IPS-18c (cell line): ENCODE data around the gene PRG3.
"Not testable (repeated sequence)": the region's sequence is repeated elsewhere in the genome, so short reads cannot be mapped to it uniquely, and the experiment has no call there.

Experiments
- H3K4me3 ChIP-seq: 2 replicates; pipeline ENCODE4 v1.7.0; 2013; ENCODE audit warnings: low read depth, mild to moderate bottlenecking, low read length, moderate library complexity; ENCODE audit not compliant: insufficient read depth
- H3K9me3 ChIP-seq: one replicate; pipeline ENCODE4 v1.6.1; 2013; ENCODE audit warnings: mild to moderate bottlenecking, low read length, moderate library complexity; ENCODE audit not compliant: control insufficient read depth, insufficient read depth

The PRG3 gene

GRCh38 chr11:57354699-57355098 is 26.3 kb downstream of the PRG3 start:
- Histone ChIP-seq H3K9me3 (no peaks in the 10 kb centered on the region), H3K4me3 (no peak overlapping the region)

GRCh38 chr11:57353852-57354251 is 27.1 kb downstream of the PRG3 start:
- no peak overlapping the region for H3K4me3 ChIP-seq
- no peaks in the 10 kb centered on the region for H3K9me3 ChIP-seq

GRCh38 chr11:57353446-57353845 is 27.5 kb downstream of the PRG3 start:
- H3K9me3 ChIP-seq: no peaks in the 10 kb centered on the region
- no peak overlapping the region for H3K4me3 ChIP-seq

- H3K4me3 ChIP-seq: no peak overlapping the region
- no peaks in the 10 kb centered on the region for H3K9me3 ChIP-seq
These were observed 27.9 kb downstream of the PRG3 start for GRCh38 chr11:57353036-57353435.

- Histone ChIP-seq H3K9me3 (no peaks in the 10 kb centered on the region), H3K4me3 (peak overlapping the region; percentile 10; the same call in 1 of the 2 replicates)
These were observed 31.3 kb downstream of the PRG3 start for GRCh38 chr11:57349491-57350274.

DNA sequence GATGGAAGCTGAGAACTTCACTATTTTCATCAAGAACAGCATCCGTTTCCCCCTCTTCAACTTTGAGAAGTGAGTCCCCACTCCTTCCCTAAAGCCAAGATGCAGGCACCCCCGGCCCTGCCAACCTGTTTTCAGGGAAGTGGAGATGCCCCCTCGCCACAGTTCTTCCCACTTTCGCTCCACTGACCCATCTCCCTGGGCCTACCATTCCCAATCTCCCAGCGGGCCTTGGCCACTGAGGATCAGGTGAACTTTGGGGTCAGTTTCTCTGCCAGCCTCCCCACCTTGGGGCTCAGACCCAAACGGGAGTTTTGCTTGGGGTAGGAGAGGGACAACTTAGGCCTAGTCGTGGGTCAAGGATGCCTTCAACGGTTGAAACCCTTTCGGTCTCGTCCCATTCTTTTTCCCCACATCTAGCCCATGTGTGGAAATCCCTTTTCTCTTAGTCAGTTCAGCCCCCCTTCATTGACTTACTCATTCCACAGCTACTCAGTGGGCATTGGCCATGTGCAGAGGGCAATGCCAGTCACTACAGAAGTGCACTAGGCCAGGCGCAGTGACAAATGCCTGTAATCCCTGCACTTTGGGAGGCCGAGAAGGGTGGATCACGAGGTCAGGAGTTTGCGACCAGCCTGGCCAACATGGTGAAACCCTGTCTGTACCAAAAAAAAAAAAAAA is 32.2 kb downstream of the PRG3 start:
- H3K4me3 ChIP-seq: no peak overlapping the region
- H3K9me3 ChIP-seq: no peaks in the 10 kb centered on the region

- Histone ChIP-seq H3K4me3 (no peak overlapping the region), H3K9me3 (no peaks in the 10 kb centered on the region)
These were observed 32.9 kb downstream of the PRG3 start for GRCh38 chr11:57348052-57348451.

DNA sequence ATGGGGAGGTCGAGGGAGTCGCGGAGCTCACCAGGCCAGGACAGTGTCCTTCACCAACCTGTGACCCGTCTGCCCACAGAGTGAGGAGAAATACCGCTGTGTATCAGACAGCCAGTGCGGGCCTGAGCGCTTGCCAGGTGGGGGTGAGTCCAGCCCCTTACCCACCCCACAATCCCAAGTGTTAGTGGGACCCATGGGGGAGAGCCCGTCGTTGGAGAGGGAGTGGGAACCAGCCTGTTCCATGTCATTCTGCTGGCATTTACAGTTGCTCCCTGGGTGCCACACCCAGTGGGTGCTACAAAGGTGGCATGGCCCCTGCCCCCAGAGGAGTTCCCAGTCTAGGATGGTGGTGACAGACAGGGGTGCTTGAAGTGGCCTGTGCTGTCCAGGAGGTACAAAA is 33.6 kb downstream of the PRG3 start:
- Histone ChIP-seq H3K9me3 (no peaks in the 10 kb centered on the region), H3K4me3 (no peak overlapping the region)

GRCh38 chr11:57345555-57346211 is 35.3 kb downstream of the PRG3 start:
- Histone ChIP-seq H3K4me3 (no peak overlapping the region), H3K9me3 (no peaks in the 10 kb centered on the region)

- H3K4me3 ChIP-seq: no peak overlapping the region
- H3K9me3 ChIP-seq: no peaks in the 10 kb centered on the region
These were observed 36.1 kb downstream of the PRG3 start for GRCh38 chr11:57344826-57345225.

DNA sequence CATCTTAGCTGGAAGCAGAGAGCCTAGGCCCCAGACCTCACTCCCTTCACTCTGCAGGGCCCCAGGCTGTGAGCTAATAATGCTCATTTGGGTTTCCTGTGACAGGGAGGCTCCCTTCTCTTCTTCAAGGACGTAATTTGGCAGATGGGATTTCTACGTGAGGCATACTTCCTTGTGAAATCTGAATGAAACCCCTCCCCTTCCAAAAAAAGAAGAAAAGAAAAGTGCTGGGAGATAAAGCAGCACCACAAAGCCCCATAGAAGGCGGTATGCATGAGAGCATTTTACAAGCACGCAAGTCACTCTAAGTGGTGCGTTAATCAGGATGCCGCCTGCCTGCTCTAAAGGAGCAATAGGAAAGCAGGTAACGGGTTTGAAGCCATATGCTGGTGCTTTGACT is 37.1 kb downstream of the PRG3 start:
- H3K9me3 ChIP-seq: no peaks in the 10 kb centered on the region
- H3K4me3 ChIP-seq: no peak overlapping the region

GRCh38 chr11:57342702-57343101 is 38.2 kb downstream of the PRG3 start:
- Histone ChIP-seq H3K9me3 (no peaks in the 10 kb centered on the region), H3K4me3 (no peak overlapping the region)

DNA sequence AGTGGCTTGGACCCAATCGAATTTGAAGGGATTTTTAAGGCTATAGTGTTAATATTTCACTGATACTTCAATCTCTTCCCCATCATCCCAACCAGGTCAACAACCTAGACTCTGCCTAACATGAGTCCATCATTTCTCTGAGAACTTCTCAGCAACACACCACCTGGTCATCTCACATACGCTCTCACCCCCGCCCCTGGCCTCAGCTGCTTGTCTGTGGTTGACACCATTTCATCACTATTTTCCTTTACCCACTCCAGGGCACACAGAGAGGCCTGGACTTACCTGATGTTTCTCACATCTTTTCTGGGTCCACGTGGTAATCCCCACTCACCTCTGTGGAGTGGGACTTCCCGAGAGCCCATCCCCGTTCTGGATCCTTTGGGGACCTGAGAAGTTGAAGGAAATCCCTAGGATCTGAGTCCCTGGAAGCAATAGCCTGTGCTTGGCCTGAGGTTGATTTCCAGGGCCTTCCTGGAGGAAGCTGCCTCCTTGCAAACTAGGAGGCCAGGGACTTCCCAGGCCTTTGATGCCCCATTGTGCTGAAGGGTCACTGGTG is 39.6 kb downstream of the PRG3 start:
- no peak overlapping the region for H3K4me3 ChIP-seq
- no peaks in the 10 kb centered on the region for H3K9me3 ChIP-seq

DNA sequence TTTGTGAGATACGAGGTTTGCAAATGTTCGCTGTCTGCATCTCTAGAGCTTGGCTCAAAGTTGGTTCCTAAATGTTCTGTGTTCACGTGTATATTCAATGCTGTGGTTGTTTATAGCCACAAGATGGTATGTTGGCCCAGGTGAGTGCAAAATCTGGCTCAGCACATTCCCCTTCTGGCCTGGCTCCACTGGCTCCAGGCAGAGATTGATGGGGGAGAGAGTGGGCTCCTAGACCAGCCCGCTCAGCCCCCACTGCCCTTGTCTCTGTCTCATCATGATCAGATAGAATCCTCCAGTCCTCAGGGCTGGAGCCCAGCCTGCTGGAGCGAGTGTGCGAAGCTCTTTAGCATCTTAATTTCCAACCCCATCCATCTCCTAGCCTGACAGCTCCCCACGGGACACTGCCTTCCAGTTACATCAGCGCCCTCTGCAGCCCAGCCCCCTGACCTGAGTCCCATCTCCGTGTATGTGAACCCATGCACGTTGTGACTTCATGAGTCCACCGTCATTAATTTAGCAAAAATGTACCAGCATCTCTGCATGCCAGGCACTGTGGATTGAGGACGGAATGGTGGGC is 40.8 kb downstream of the PRG3 start:
- Histone ChIP-seq H3K9me3 (no peaks in the 10 kb centered on the region), H3K4me3 (peak overlapping the region; percentile 9; the same call in 1 of the 2 replicates)

GRCh38 chr11:57339328-57339727 is 41.6 kb downstream of the PRG3 start:
- H3K4me3 ChIP-seq: no peak overlapping the region
- H3K9me3 ChIP-seq: no peaks in the 10 kb centered on the region

DNA sequence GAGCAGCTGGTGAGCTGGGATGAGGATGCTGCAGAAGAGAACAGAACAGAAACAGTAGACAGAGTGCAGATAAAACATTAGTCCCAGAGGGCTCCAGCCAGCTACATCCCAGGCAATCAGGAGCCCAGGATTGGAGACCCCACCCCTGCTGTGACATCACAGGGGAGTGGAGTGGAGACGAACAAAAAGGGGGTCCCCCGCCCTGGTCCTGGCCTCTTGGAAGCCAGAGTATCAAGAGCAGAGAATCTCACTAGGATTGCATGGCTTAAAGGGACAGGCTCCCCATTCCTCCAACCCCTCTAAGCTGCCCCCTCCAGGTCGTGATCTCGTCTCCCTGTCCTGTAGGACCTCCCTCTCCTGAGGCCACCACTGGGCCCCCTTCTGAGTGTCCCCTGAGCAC is 42.8 kb downstream of the PRG3 start, which contains the start of gene P2RX3:
Gene P2RX3 (plus strand): TSS at position 211 of the 400 bp plus-strand sequence. CDS start 199 bp downstream, outside the sequence.
- H3K9me3 ChIP-seq: no peaks in the 10 kb centered on the region
- H3K4me3 ChIP-seq: no peak within 1 kb of the TSS; the same call in 1 of the 2 replicates

DNA sequence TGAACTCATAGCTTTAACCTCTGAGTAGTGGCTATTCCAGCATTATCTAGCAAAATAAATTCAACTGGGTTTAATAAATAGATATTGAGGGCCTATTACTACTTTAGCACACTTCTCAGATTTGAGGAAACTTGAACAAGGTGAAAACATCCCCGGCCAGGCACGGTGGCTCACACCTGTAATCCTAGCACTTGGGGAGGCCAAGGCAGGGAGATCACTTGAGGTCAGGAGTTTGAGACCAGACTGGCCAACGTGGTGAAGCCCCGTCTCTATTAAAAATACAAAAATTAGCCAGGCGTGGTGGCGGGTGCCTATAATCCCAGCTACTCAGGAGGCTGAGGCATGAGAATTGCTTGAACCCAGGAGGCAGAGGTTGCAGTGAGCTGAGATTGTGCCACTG is 44.1 kb downstream of the PRG3 start:
- H3K9me3 ChIP-seq, H3K4me3 ChIP-seq: not testable (repeated sequence)
